Measurements from ENCODE around the gene CHST11.

The CHST11 gene

GRCh38 chr12:104694161-104694560 lies 237.4 kb downstream of the CHST11 start:
- peaks cover 14% of the 10 kb centered on the region for H3K9me3 ChIP-seq (ENCODE audit: control insufficient read depth, insufficient read depth, low read depth, low read length)
- H3K36me3 ChIP-seq (ENCODE audit: control insufficient read depth, insufficient read depth, low read length): peaks cover 5% of the 10 kb centered on the region; the same call in 1 of the 2 replicates
- no peak overlapping the region for H3K4me3 ChIP-seq (ENCODE audit: low read depth, low read length)
- no peak overlapping the region for H3K27ac ChIP-seq (ENCODE audit: low read depth, low read length)
- no peaks in the 10 kb centered on the region for H3K27me3 ChIP-seq (ENCODE audit: control insufficient read depth, insufficient read depth, low read length)
- H3K9ac ChIP-seq (ENCODE audit: low read length): no peak overlapping the region
- H3K4me1 ChIP-seq (ENCODE audit: control insufficient read depth, insufficient read depth, low read length): peaks cover 13% of the 10 kb centered on the region

DNA sequence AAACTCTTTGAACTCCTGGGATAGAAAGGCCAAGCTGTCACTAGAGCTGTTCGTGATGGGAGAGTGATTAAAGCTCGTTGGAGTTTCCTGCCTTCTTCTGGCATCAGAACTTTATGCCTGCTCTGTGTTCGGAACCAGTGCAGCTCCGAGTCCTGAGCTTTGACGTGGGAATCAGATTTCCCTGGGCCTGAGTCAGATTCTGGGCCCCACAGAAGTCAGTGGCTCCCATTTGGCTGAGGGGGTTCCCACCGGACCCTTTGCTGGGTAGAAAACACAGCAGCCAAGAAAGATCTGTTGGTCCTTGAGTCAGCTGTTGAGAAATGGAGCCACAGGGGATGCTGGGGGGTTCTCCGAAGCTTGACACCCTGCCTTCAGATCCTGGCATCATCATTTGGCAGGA lies 238.0 kb downstream of the CHST11 start:
- Histone ChIP-seq H3K27ac (ENCODE audit: low read depth, low read length) (no peak overlapping the region), H3K4me1 (ENCODE audit: control insufficient read depth, insufficient read depth, low read length) (peaks cover 13% of the 10 kb centered on the region), H3K27me3 (ENCODE audit: control insufficient read depth, insufficient read depth, low read length) (no peaks in the 10 kb centered on the region), H3K36me3 (ENCODE audit: control insufficient read depth, insufficient read depth, low read length) (peaks cover 5% of the 10 kb centered on the region; the same call in 1 of the 2 replicates), H3K9ac (ENCODE audit: low read length) (no peak overlapping the region), H3K9me3 (ENCODE audit: control insufficient read depth, insufficient read depth, low read depth, low read length) (peaks cover 14% of the 10 kb centered on the region), H3K4me3 (ENCODE audit: low read depth, low read length) (no peak overlapping the region)

GRCh38 chr12:104695453-104696148 lies 238.9 kb downstream of the CHST11 start:
- H3K9ac ChIP-seq (ENCODE audit: low read length): no peak overlapping the region
- peaks cover 14% of the 10 kb centered on the region for H3K9me3 ChIP-seq (ENCODE audit: control insufficient read depth, insufficient read depth, low read depth, low read length)
- H3K4me1 ChIP-seq (ENCODE audit: control insufficient read depth, insufficient read depth, low read length): peaks cover 13% of the 10 kb centered on the region
- H3K4me3 ChIP-seq (ENCODE audit: low read depth, low read length): no peak overlapping the region
- H3K36me3 ChIP-seq (ENCODE audit: control insufficient read depth, insufficient read depth, low read length): peaks cover 5% of the 10 kb centered on the region; the same call in 1 of the 2 replicates
- no peak overlapping the region for H3K27ac ChIP-seq (ENCODE audit: low read depth, low read length)
- H3K27me3 ChIP-seq (ENCODE audit: control insufficient read depth, insufficient read depth, low read length): no peaks in the 10 kb centered on the region

GRCh38 chr12:104697186-104697585 lies 240.4 kb downstream of the CHST11 start:
- Histone ChIP-seq H3K4me3 (ENCODE audit: low read depth, low read length) (no peak overlapping the region), H3K9me3 (ENCODE audit: control insufficient read depth, insufficient read depth, low read depth, low read length) (peaks cover 11% of the 10 kb centered on the region), H3K9ac (ENCODE audit: low read length) (no peak overlapping the region), H3K27me3 (ENCODE audit: control insufficient read depth, insufficient read depth, low read length) (no peaks in the 10 kb centered on the region), H3K4me1 (ENCODE audit: control insufficient read depth, insufficient read depth, low read length) (peaks cover 14% of the 10 kb centered on the region), H3K36me3 (ENCODE audit: control insufficient read depth, insufficient read depth, low read length) (peaks cover 1% of the 10 kb centered on the region; the same call in 1 of the 2 replicates), H3K27ac (ENCODE audit: low read depth, low read length) (no peak overlapping the region)

DNA sequence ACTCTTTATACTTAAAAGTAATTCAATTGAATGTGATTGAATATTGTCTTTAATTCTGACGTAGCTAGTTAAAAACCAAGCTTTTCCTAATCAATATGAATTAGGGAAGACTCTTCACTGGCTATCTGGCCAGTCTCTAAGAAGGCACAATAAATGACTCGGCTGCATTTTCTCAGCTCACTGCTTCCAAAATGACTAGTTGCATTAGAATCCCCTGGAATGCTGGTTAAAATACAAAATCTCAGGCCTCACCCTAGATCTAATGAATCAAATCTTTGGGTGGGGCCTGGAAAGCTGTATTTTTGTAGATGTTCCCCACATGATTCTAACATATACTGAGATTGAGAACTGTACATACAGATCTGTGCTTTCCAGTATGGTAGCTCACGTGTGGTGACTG lies 242.1 kb downstream of the CHST11 start:
- no peaks in the 10 kb centered on the region for H3K9me3 ChIP-seq (ENCODE audit: control insufficient read depth, insufficient read depth, low read depth, low read length)
- peaks cover 22% of the 10 kb centered on the region for H3K4me1 ChIP-seq (ENCODE audit: control insufficient read depth, insufficient read depth, low read length)
- no peak overlapping the region for H3K27ac ChIP-seq (ENCODE audit: low read depth, low read length)
- no peaks in the 10 kb centered on the region for H3K27me3 ChIP-seq (ENCODE audit: control insufficient read depth, insufficient read depth, low read length)
- H3K36me3 ChIP-seq (ENCODE audit: control insufficient read depth, insufficient read depth, low read length): no peaks in the 10 kb centered on the region
- H3K9ac ChIP-seq (ENCODE audit: low read length): no peak overlapping the region
- H3K4me3 ChIP-seq (ENCODE audit: low read depth, low read length): no peak overlapping the region

DNA sequence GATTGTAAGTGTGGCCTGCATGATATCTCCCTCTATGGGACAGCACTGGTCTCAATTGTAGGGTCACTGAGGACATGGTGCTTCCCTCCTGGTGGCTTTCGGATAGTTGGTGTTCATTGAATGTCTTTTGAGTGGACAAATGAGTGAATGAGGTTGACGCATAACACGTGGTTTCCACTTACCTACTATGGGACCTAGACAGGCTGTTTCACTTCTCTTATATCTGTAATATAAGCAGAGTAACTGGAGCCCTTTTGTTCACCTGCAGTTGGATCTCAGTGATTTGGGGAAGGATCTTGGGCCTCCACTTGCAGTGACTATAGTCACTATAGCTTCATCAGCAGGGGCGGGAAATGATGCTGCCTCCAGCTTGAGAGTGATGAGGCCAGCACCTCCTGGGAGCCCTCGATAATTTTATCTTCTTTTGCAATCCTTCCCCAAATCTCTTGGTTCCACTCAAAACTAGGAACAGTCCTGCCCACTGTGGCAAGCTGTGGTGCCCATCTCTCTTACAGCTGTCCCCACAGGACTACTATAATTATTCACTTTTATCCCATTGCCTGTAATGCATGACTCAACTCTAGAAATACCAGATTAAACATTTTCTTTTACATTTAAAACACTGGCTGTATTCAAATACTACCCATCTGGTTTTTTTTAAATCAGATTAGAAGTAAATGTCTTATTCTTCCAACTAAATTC lies 242.9 kb downstream of the CHST11 start:
- no peaks in the 10 kb centered on the region for H3K36me3 ChIP-seq (ENCODE audit: control insufficient read depth, insufficient read depth, low read length)
- H3K9me3 ChIP-seq (ENCODE audit: control insufficient read depth, insufficient read depth, low read depth, low read length): no peaks in the 10 kb centered on the region
- no peak overlapping the region for H3K4me3 ChIP-seq (ENCODE audit: low read depth, low read length)
- no peak overlapping the region for H3K9ac ChIP-seq (ENCODE audit: low read length)
- H3K27ac ChIP-seq (ENCODE audit: low read depth, low read length): no peak overlapping the region
- H3K4me1 ChIP-seq (ENCODE audit: control insufficient read depth, insufficient read depth, low read length): peaks cover 29% of the 10 kb centered on the region
- no peaks in the 10 kb centered on the region for H3K27me3 ChIP-seq (ENCODE audit: control insufficient read depth, insufficient read depth, low read length)

DNA sequence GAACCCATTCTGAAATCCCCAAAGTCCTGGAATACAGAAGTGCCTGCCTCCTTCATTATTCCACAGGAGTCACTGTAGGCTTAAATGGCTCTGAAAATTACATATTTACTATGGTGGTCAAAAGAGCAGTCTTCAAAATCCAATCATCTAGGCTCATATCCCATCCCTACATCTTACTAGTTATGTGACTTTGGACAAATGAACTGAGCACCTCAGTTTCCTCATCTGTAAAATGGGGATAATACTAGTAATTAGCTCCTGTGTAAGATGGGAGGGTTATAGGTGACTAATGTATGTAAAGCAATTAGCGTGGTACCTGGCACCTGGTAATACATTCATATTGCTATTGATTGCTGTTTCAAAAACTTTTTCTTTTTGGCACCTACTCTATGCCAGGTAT lies 243.6 kb downstream of the CHST11 start:
- Histone ChIP-seq H3K27ac (ENCODE audit: low read depth, low read length) (no peak overlapping the region), H3K4me1 (ENCODE audit: control insufficient read depth, insufficient read depth, low read length) (peaks cover 28% of the 10 kb centered on the region), H3K4me3 (ENCODE audit: low read depth, low read length) (no peak overlapping the region), H3K9me3 (ENCODE audit: control insufficient read depth, insufficient read depth, low read depth, low read length) (no peaks in the 10 kb centered on the region), H3K27me3 (ENCODE audit: control insufficient read depth, insufficient read depth, low read length) (no peaks in the 10 kb centered on the region), H3K36me3 (ENCODE audit: control insufficient read depth, insufficient read depth, low read length) (no peaks in the 10 kb centered on the region), H3K9ac (ENCODE audit: low read length) (no peak overlapping the region)

DNA sequence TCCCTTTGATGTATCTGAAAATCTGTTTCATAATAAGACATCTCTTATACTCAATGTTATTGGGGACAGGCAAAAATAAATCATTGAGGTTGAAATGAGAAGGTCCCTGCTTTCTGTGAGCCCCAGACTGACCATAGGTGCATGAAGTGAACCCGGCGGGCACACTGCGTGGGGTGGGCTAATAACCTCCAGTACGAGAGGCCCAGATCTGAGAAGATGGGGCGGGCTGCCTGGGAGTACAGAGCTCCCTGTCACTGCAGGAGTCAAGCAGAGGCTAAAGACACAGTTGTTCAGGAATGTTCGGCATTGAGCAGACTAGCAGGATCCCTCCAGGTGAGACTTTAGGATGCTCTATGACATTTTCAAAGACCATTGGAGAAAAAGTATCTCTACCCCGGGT lies 244.6 kb downstream of the CHST11 start:
- Histone ChIP-seq H3K36me3 (ENCODE audit: control insufficient read depth, insufficient read depth, low read length) (no peaks in the 10 kb centered on the region), H3K4me1 (ENCODE audit: control insufficient read depth, insufficient read depth, low read length) (peaks cover 22% of the 10 kb centered on the region), H3K9me3 (ENCODE audit: control insufficient read depth, insufficient read depth, low read depth, low read length) (no peaks in the 10 kb centered on the region), H3K9ac (ENCODE audit: low read length) (no peak overlapping the region), H3K27ac (ENCODE audit: low read depth, low read length) (no peak overlapping the region), H3K27me3 (ENCODE audit: control insufficient read depth, insufficient read depth, low read length) (no peaks in the 10 kb centered on the region), H3K4me3 (ENCODE audit: low read depth, low read length) (no peak overlapping the region)

DNA sequence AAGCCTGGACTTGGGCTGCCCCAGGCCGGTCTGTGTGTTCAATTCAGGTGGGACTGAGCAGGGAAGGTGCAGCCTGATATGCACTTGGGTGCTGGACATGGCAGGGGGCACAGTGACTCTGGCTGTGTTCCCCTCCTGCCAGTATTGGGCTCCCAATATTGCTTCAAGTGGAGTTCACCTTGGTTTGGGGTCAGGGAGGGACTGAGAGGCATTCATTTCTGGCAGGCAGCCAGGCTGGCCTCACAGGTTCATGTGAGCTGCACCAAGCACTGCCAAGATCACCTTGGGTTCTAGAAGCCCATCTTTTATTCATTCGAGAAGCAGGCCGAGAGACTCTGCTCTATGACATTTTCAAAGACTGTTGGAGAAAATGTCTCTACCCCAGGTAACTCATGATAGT lies 245.0 kb downstream of the CHST11 start:
- Histone ChIP-seq H3K9me3 (ENCODE audit: control insufficient read depth, insufficient read depth, low read depth, low read length) (no peaks in the 10 kb centered on the region), H3K4me3 (ENCODE audit: low read depth, low read length) (no peak overlapping the region), H3K36me3 (ENCODE audit: control insufficient read depth, insufficient read depth, low read length) (no peaks in the 10 kb centered on the region), H3K27ac (ENCODE audit: low read depth, low read length) (no peak overlapping the region), H3K4me1 (ENCODE audit: control insufficient read depth, insufficient read depth, low read length) (peaks cover 24% of the 10 kb centered on the region), H3K27me3 (ENCODE audit: control insufficient read depth, insufficient read depth, low read length) (no peaks in the 10 kb centered on the region), H3K9ac (ENCODE audit: low read length) (no peak overlapping the region)

DNA sequence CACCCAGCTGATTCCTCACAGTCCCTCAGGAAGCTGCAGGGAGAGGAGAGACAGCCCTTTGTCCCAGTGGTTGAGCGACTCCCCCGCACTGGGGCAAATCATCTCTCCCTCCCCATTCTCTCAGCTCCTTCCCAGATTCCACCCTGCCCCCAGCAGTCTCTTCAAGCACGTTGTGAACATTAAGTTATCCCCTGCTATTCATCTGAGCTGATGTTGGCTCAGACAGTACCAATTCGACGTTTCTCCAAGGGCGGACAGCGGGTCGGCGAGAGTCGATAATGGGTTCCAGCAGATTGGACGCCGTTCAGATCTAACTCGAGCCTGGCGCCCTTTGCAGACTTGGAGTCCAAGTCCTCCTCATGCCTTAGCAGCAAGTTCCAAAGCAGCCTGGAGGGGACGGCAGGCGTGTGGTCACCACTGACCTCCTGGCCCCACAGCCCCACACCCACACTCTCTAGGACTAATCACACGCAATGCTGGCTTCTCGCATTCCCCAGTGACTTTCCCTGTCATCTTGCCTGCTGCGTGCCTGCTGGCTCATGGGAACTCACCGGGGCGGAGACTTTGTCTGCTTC lies 245.9 kb downstream of the CHST11 start:
- Histone ChIP-seq H3K4me1 (ENCODE audit: control insufficient read depth, insufficient read depth, low read length) (peaks cover 28% of the 10 kb centered on the region), H3K4me3 (ENCODE audit: low read depth, low read length) (no peak overlapping the region), H3K27ac (ENCODE audit: low read depth, low read length) (no peak overlapping the region)

DNA sequence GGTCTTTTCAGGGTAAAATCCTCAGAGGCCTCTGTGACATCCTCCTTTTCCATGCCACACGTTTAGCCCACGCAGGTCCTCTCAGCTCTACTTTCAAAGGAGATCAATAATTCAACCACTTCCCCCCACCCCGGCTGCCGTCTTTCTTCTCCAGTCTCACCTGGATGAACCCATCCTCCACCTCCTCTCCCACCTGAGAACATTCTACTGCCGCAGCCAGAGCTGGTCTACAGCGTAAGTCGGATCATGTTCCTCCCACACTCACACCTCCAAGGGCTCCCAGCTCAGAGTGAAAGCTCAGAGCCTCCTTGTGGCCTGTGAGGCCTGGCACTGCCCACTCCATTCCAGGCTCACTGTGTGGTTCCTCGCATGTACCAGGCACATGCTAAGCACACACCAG lies 246.6 kb downstream of the CHST11 start:
- Histone ChIP-seq H3K9me3 (ENCODE audit: control insufficient read depth, insufficient read depth, low read depth, low read length) (no peaks in the 10 kb centered on the region), H3K36me3 (ENCODE audit: control insufficient read depth, insufficient read depth, low read length) (no peaks in the 10 kb centered on the region), H3K27ac (ENCODE audit: low read depth, low read length) (no peak overlapping the region), H3K27me3 (ENCODE audit: control insufficient read depth, insufficient read depth, low read length) (no peaks in the 10 kb centered on the region), H3K4me3 (ENCODE audit: low read depth, low read length) (no peak overlapping the region), H3K9ac (ENCODE audit: low read length) (no peak overlapping the region), H3K4me1 (ENCODE audit: control insufficient read depth, insufficient read depth, low read length) (peaks cover 33% of the 10 kb centered on the region)

More for the DNA sequence above, 245.9 kb downstream of the CHST11 start:
- Histone ChIP-seq H3K36me3 (ENCODE audit: control insufficient read depth, insufficient read depth, low read length) (no peaks in the 10 kb centered on the region), H3K9ac (ENCODE audit: low read length) (no peak overlapping the region), H3K27me3 (ENCODE audit: control insufficient read depth, insufficient read depth, low read length) (no peaks in the 10 kb centered on the region), H3K9me3 (ENCODE audit: control insufficient read depth, insufficient read depth, low read depth, low read length) (no peaks in the 10 kb centered on the region)

Data from HUES6 (cell line).